SJSA1 (cell line): Measurements from ENCODE around the gene SMOC1. TPM values are rescaled to one million over a fixed set of nuclear protein-coding genes. Genes with fewer than 3 reads are reported as not detected.

Experiments
- DNase-seq, 2 experiments: peaks; one replicate each; pipeline ENCODE4 v3.0.0-alpha.2; 2015 to 2020; ENCODE audit warnings: low spot score in 2 of 2, low read depth in 1 of 2
- H3K27ac ChIP-seq: fragments of 250-450 bp; sonication (Bioruptor Pico); 2 replicates; pipeline ENCODE4 v1.5.1; 2020; ENCODE audit warnings: mild to moderate bottlenecking, moderate library complexity
- H3K27me3 ChIP-seq: fragments of 250-450 bp; sonication (Bioruptor Pico); replicated peaks from 2 replicates; pipeline ENCODE4 v1.5.1; 2020; ENCODE audit warnings: mild to moderate bottlenecking, moderate library complexity
- H3K36me3 ChIP-seq: fragments of 250-450 bp; sonication (Bioruptor Pico); 2 replicates; pipeline ENCODE4 v1.5.1; 2020; ENCODE audit warnings: mild to moderate bottlenecking
- H3K4me1 ChIP-seq: fragments of 250-450 bp; sonication (Bioruptor Pico); replicated peaks from 2 replicates; pipeline ENCODE4 v1.6.1; 2021; ENCODE audit warnings: mild to moderate bottlenecking
- H3K4me3 ChIP-seq: fragments of 250-450 bp; sonication (Bioruptor Pico); 2 replicates; pipeline ENCODE4 v1.5.1; 2020; ENCODE audit warnings: mild to moderate bottlenecking
- H3K9me3 ChIP-seq: fragments of 250-450 bp; sonication (Bioruptor Pico); replicated peaks from 2 replicates; pipeline ENCODE4 v1.5.1; 2020; ENCODE audit warnings: mild to moderate bottlenecking
- total RNA-seq: library from RNA; depleted of rRNA; stranded (reverse); fragments of >200 nt; shearing (Covaris generic); gene quantifications from 2 replicates; pipeline ENCODE4 v1.2.3, GENCODE V29; 2014

SMOC1 gene
- total RNA-seq, 1 experiment from 2014 or later, result not detected

- H3K4me1 ChIP-seq, result no peaks in the 10 kb centered on the region
- H3K27ac ChIP-seq, result no peak overlapping the region
- H3K36me3 ChIP-seq, result no peaks in the 10 kb centered on the region
- no peaks in the 10 kb centered on the region for H3K9me3 ChIP-seq
- H3K4me3 ChIP-seq, result no peak overlapping the region
- DNase-seq, result no peak
- no peaks in the 10 kb centered on the region for H3K27me3 ChIP-seq
Observed at GRCh38 chr14:69979882-69980281, 100.7 kb downstream of the SMOC1 start.

- no peak for DNase-seq
- Histone ChIP-seq H3K27me3 (no peaks in the 10 kb centered on the region), H3K9me3 (no peaks in the 10 kb centered on the region), H3K36me3 (no peaks in the 10 kb centered on the region), H3K27ac (no peak overlapping the region), H3K4me3 (no peak overlapping the region), H3K4me1 (no peaks in the 10 kb centered on the region)
Observed at GRCh38 chr14:69980457-69981425, 101.5 kb downstream of the SMOC1 start.

- H3K4me1 ChIP-seq, result no peaks in the 10 kb centered on the region
- no peak overlapping the region for H3K27ac ChIP-seq
- no peak for DNase-seq
- no peak overlapping the region for H3K4me3 ChIP-seq
- no peaks in the 10 kb centered on the region for H3K36me3 ChIP-seq
- no peaks in the 10 kb centered on the region for H3K9me3 ChIP-seq
- H3K27me3 ChIP-seq, result no peaks in the 10 kb centered on the region
Observed at GRCh38 chr14:69982220-69982839, 103.1 kb downstream of the SMOC1 start.

- H3K9me3 ChIP-seq, result no peaks in the 10 kb centered on the region
- no peaks in the 10 kb centered on the region for H3K27me3 ChIP-seq
- no peak overlapping the region for H3K27ac ChIP-seq
- DNase-seq, result no peak
- no peaks in the 10 kb centered on the region for H3K4me1 ChIP-seq
- H3K4me3 ChIP-seq, result no peak overlapping the region
- no peaks in the 10 kb centered on the region for H3K36me3 ChIP-seq
Observed at GRCh38 chr14:69982886-69983285, 103.7 kb downstream of the SMOC1 start.

GRCh38 chr14:69983317-69983716 is 104.1 kb downstream of the SMOC1 start:
- H3K36me3 ChIP-seq, result no peaks in the 10 kb centered on the region
- DNase-seq, result no peak

GRCh38 chr14:69985463-69985862 is 106.2 kb downstream of the SMOC1 start:
- H3K4me1 ChIP-seq, result no peaks in the 10 kb centered on the region
- H3K27me3 ChIP-seq, result no peaks in the 10 kb centered on the region
- H3K9me3 ChIP-seq, result no peaks in the 10 kb centered on the region
- H3K4me3 ChIP-seq, result no peak overlapping the region
- no peaks in the 10 kb centered on the region for H3K36me3 ChIP-seq
- no peak for DNase-seq
- H3K27ac ChIP-seq, result no peak overlapping the region

More at GRCh38 chr14:69983317-69983716, 104.1 kb downstream of the SMOC1 start:
- H3K4me3 ChIP-seq, result no peak overlapping the region
- no peaks in the 10 kb centered on the region for H3K27me3 ChIP-seq
- no peak overlapping the region for H3K27ac ChIP-seq
- H3K9me3 ChIP-seq, result no peaks in the 10 kb centered on the region
- H3K4me1 ChIP-seq, result no peaks in the 10 kb centered on the region

- Histone ChIP-seq H3K36me3 (no peaks in the 10 kb centered on the region), H3K4me3 (no peak overlapping the region), H3K27me3 (no peaks in the 10 kb centered on the region), H3K9me3 (no peaks in the 10 kb centered on the region), H3K4me1 (no peaks in the 10 kb centered on the region), H3K27ac (no peak overlapping the region)
- no peak for DNase-seq
Observed at GRCh38 chr14:69986336-69986735, 107.1 kb downstream of the SMOC1 start.

- Histone ChIP-seq H3K9me3 (no peaks in the 10 kb centered on the region), H3K27me3 (no peaks in the 10 kb centered on the region), H3K27ac (no peak overlapping the region)
Observed at GRCh38 chr14:69987406-69988121, 108.3 kb downstream of the SMOC1 start.

GRCh38 chr14:69988979-69989378 is 109.8 kb downstream of the SMOC1 start:
- Histone ChIP-seq H3K4me1 (no peaks in the 10 kb centered on the region), H3K27me3 (no peaks in the 10 kb centered on the region), H3K27ac (no peak overlapping the region), H3K4me3 (no peak overlapping the region), H3K9me3 (no peaks in the 10 kb centered on the region), H3K36me3 (no peaks in the 10 kb centered on the region)
- no peak for DNase-seq

More at GRCh38 chr14:69987406-69988121, 108.3 kb downstream of the SMOC1 start:
- H3K36me3 ChIP-seq, result no peaks in the 10 kb centered on the region
- no peak for DNase-seq
- no peaks in the 10 kb centered on the region for H3K4me1 ChIP-seq
- no peak overlapping the region for H3K4me3 ChIP-seq

- Histone ChIP-seq H3K27ac (no peak overlapping the region), H3K9me3 (no peaks in the 10 kb centered on the region), H3K27me3 (no peaks in the 10 kb centered on the region), H3K36me3 (no peaks in the 10 kb centered on the region), H3K4me1 (no peaks in the 10 kb centered on the region), H3K4me3 (no peak overlapping the region)
- DNase-seq, result no peak
Observed at GRCh38 chr14:69989622-69990021, 110.4 kb downstream of the SMOC1 start.

- Histone ChIP-seq H3K27me3 (no peaks in the 10 kb centered on the region), H3K4me1 (no peaks in the 10 kb centered on the region), H3K4me3 (no peak overlapping the region), H3K9me3 (no peaks in the 10 kb centered on the region), H3K36me3 (no peaks in the 10 kb centered on the region), H3K27ac (no peak overlapping the region)
- no peak for DNase-seq
Observed at GRCh38 chr14:69990323-69990722, 111.1 kb downstream of the SMOC1 start.

GRCh38 chr14:69991422-69991821 is 112.2 kb downstream of the SMOC1 start:
- Histone ChIP-seq H3K27ac (no peak overlapping the region), H3K36me3 (no peaks in the 10 kb centered on the region), H3K4me3 (no peak overlapping the region), H3K9me3 (no peaks in the 10 kb centered on the region), H3K27me3 (no peaks in the 10 kb centered on the region), H3K4me1 (peaks cover 7% of the 10 kb centered on the region)
- no peak for DNase-seq

GRCh38 chr14:69992564-69992963 is 113.3 kb downstream of the SMOC1 start:
- no peak for DNase-seq
- Histone ChIP-seq H3K4me3 (no peak overlapping the region), H3K9me3 (no peaks in the 10 kb centered on the region), H3K36me3 (no peaks in the 10 kb centered on the region), H3K27me3 (no peaks in the 10 kb centered on the region), H3K4me1 (peaks cover 18% of the 10 kb centered on the region), H3K27ac (no peak overlapping the region)

GRCh38 chr14:69993326-69993725 is 114.1 kb downstream of the SMOC1 start:
- Histone ChIP-seq H3K27ac (no peak overlapping the region), H3K4me1 (peaks cover 26% of the 10 kb centered on the region), H3K36me3 (no peaks in the 10 kb centered on the region), H3K9me3 (no peaks in the 10 kb centered on the region), H3K27me3 (no peaks in the 10 kb centered on the region), H3K4me3 (no peak overlapping the region)
- DNase-seq, result no peak
